Astrocyte (in vitro differentiated cells and primary cell): ENCODE results near the gene SLC52A1. TPM values are rescaled to one million over a fixed set of nuclear protein-coding genes. Genes with fewer than 3 reads are reported as not detected.
A peak's percentile ranks its signal among the peaks of the same experiment; 100 is the strongest.

ENCODE experiments used
- DNase-seq: peaks from one replicate; pipeline ENCODE4 v3.0.0-alpha.2; 2010; ENCODE audit warnings: low read depth
- FAIRE-seq: peaks from 2 replicates; lab custom pipeline; 2011; peaks lifted over from hg19 to GRCh38; lab: Jason Lieb, UNC
- H2AFZ ChIP-seq: 2 replicates; pipeline ENCODE4 v1.6.0; 2012; ENCODE audit warnings: low read depth, low read length, inconsistent platforms
- H3K27ac ChIP-seq: 2 replicates; pipeline ENCODE4 v1.5.1; 2011; ENCODE audit warnings: low read depth, low read length, inconsistent platforms
- H3K27me3 ChIP-seq: 2 replicates; pipeline ENCODE4 v1.6.0; 2011; ENCODE audit warnings: low read length, inconsistent platforms; ENCODE audit not compliant: insufficient read depth
- H3K36me3 ChIP-seq: 2 replicates; pipeline ENCODE4 v1.5.1; 2011; ENCODE audit warnings: low read length, inconsistent platforms; ENCODE audit not compliant: insufficient read depth
- H3K4me1 ChIP-seq: 2 replicates; pipeline ENCODE4 v1.5.1; 2011; ENCODE audit warnings: low read length, inconsistent platforms; ENCODE audit not compliant: insufficient read depth
- H3K4me2 ChIP-seq: 2 replicates; pipeline ENCODE4 v1.6.0; 2012; ENCODE audit warnings: low read length, inconsistent platforms
- H3K4me3 ChIP-seq: 2 replicates; pipeline ENCODE4 v1.5.1; 2011; ENCODE audit warnings: low read depth, mild to moderate bottlenecking, low read length, inconsistent platforms; ENCODE audit not compliant: insufficient read depth
- H3K79me2 ChIP-seq: 2 replicates; pipeline ENCODE4 v1.6.0; 2012; ENCODE audit warnings: mild to moderate bottlenecking, low read length, inconsistent platforms; ENCODE audit not compliant: insufficient read depth
- H3K9ac ChIP-seq: 2 replicates; pipeline ENCODE4 v1.6.0; 2012; ENCODE audit warnings: mild to moderate bottlenecking, low read length, inconsistent platforms
- H3K9me3 ChIP-seq: 2 replicates; pipeline ENCODE4 v1.5.1; 2012; ENCODE audit warnings: low read depth, mild to moderate bottlenecking, low read length, inconsistent platforms; ENCODE audit not compliant: insufficient read depth
- H4K20me1 ChIP-seq: 2 replicates; pipeline ENCODE4 v1.6.0; 2012; ENCODE audit warnings: low read length, inconsistent platforms; ENCODE audit not compliant: insufficient read depth
- H3K27ac Mint-ChIP-seq: one replicate; pipeline ENCODE4 v1.8.0; 2021; ENCODE audit warnings: mild to moderate bottlenecking, mixed read lengths; ENCODE audit not compliant: unreplicated experiment
- H3K27me3 Mint-ChIP-seq: one replicate; pipeline ENCODE4 v1.8.0; 2021; ENCODE audit warnings: low read depth, mixed read lengths; ENCODE audit not compliant: unreplicated experiment
- H3K36me3 Mint-ChIP-seq: one replicate; pipeline ENCODE4 v1.8.0; 2021; ENCODE audit warnings: low read depth, mixed read lengths; ENCODE audit not compliant: unreplicated experiment
- H3K4me1 Mint-ChIP-seq: one replicate; pipeline ENCODE4 v1.8.0; 2021; ENCODE audit warnings: low read depth, mixed read lengths; ENCODE audit not compliant: unreplicated experiment
- H3K4me3 Mint-ChIP-seq: one replicate; pipeline ENCODE4 v1.8.0; 2021; ENCODE audit warnings: mild to moderate bottlenecking, moderate library complexity, mixed read lengths; ENCODE audit not compliant: unreplicated experiment
- H3K9me3 Mint-ChIP-seq: one replicate; pipeline ENCODE4 v1.8.0; 2021; ENCODE audit warnings: mild to moderate bottlenecking, mixed read lengths; ENCODE audit not compliant: unreplicated experiment
- EZH2 ChIP-seq: IDR thresholded peaks from 2 replicates; pipeline ENCODE4 v1.6.1; 2012; ENCODE audit warnings: mild to moderate bottlenecking, low read length, inconsistent platforms; ENCODE audit not compliant: insufficient read depth
- total RNA-seq: library from RNA; stranded (reverse); gene quantifications from 2 replicates; pipeline ENCODE4 v1.2.1, GENCODE V29; 2021
- TF ChIP-seq, protein P1 (sequence below): IDR thresholded peaks from 2 replicates; pipeline ENCODE4 v1.5.1; 2011; ENCODE audit warnings: low read depth, mild to moderate bottlenecking, inconsistent platforms, low read length, moderate library complexity; ENCODE audit not compliant: insufficient read depth

The SLC52A1 gene
- total RNA-seq, 1 donor from 2014 or later = not detected

DNA sequence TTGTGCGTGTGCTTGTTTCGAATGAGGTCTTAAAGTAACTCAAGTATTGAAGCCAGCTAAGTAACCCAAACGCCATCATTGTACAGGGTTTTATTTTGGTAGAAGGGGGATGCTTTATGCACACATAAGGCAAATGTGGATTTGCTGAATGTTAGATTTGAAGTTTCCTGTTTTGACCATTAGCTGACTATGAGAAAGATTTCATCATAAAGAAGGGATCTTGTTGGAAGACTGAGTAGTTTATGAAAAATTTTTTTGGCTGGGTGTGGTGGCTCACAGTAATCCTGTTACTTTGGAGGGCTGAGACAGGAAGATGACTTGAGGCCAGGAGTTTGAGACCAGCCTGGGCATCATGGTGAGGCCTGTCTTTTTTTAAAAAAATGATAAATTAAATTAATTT lies 33.0 kb upstream of the SLC52A1 start:
- Mint-ChIP-seq H3K27me3 (peaks cover 6% of the 10 kb centered on the region), H3K36me3 (no peaks in the 10 kb centered on the region), H3K27ac (no peak overlapping the region), H3K9me3 (peaks cover 5% of the 10 kb centered on the region), H3K4me3 (no peak overlapping the region), H3K4me1 (no peaks in the 10 kb centered on the region)
- no peaks in the 10 kb centered on the region for H3K36me3 ChIP-seq
- H2AFZ ChIP-seq = no peak overlapping the region
- H3K4me3 ChIP-seq = no peak overlapping the region
- H3K4me2 ChIP-seq = no peak overlapping the region
- H3K9me3 ChIP-seq = no peaks in the 10 kb centered on the region
- DNase-seq (no peak), FAIRE-seq (peak; percentile 20)
- no peaks in the 10 kb centered on the region for H3K4me1 ChIP-seq
- H3K27me3 ChIP-seq = peaks cover 2% of the 10 kb centered on the region
- no peaks in the 10 kb centered on the region for H3K79me2 ChIP-seq
- no peaks in the 10 kb centered on the region for H4K20me1 ChIP-seq
- H3K9ac ChIP-seq = no peak overlapping the region
- TF ChIP-seq, protein P1, sequence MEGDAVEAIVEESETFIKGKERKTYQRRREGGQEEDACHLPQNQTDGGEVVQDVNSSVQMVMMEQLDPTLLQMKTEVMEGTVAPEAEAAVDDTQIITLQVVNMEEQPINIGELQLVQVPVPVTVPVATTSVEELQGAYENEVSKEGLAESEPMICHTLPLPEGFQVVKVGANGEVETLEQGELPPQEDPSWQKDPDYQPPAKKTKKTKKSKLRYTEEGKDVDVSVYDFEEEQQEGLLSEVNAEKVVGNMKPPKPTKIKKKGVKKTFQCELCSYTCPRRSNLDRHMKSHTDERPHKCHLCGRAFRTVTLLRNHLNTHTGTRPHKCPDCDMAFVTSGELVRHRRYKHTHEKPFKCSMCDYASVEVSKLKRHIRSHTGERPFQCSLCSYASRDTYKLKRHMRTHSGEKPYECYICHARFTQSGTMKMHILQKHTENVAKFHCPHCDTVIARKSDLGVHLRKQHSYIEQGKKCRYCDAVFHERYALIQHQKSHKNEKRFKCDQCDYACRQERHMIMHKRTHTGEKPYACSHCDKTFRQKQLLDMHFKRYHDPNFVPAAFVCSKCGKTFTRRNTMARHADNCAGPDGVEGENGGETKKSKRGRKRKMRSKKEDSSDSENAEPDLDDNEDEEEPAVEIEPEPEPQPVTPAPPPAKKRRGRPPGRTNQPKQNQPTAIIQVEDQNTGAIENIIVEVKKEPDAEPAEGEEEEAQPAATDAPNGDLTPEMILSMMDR = no peak
- TF ChIP-seq EZH2 = no peak
- H3K27ac ChIP-seq = no peak overlapping the region

DNA sequence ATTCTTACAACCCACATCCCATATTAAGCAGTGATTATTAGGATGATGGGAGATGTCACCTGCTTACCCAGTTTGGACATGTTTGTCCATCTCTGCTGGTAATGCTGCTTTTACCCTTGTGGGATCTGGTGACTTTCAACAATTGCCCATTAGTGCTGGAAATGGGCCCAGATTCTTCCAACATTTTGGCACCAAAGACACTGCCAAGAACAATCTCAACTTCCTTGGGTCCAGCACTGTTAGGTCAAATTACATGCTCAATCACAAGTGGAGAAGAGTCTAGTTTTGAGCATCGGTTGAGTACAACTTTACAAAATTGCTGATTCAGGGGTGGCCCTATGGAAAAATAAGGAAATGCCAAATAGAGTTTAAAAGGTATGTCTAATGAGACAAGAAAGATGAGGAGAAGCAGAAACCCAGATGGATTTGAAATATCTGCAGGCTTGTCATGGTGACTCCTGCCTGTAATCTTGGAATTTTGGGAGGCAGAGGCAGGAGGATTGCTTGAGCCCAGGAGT lies 30.1 kb upstream of the SLC52A1 start:
- no peak overlapping the region for H3K4me3 Mint-ChIP-seq
- H3K27ac Mint-ChIP-seq = no peak overlapping the region
- Histone ChIP-seq H3K9ac (no peak overlapping the region), H3K79me2 (no peaks in the 10 kb centered on the region), H3K36me3 (no peaks in the 10 kb centered on the region), H3K4me3 (no peak overlapping the region), H3K27ac (no peak overlapping the region), H4K20me1 (no peaks in the 10 kb centered on the region), H2AFZ (no peak overlapping the region), H3K4me1 (no peaks in the 10 kb centered on the region), H3K4me2 (no peak overlapping the region), H3K27me3 (peaks cover 2% of the 10 kb centered on the region), H3K9me3 (no peaks in the 10 kb centered on the region)
- no peak for FAIRE-seq
- H3K27me3 Mint-ChIP-seq = peaks cover 9% of the 10 kb centered on the region
- no peak for TF ChIP-seq EZH2
- TF ChIP-seq, protein P1 = no peak
- H3K36me3 Mint-ChIP-seq = no peaks in the 10 kb centered on the region
- peak; percentile 14 for DNase-seq
- no peaks in the 10 kb centered on the region for H3K4me1 Mint-ChIP-seq
- H3K9me3 Mint-ChIP-seq = peaks cover 5% of the 10 kb centered on the region

DNA sequence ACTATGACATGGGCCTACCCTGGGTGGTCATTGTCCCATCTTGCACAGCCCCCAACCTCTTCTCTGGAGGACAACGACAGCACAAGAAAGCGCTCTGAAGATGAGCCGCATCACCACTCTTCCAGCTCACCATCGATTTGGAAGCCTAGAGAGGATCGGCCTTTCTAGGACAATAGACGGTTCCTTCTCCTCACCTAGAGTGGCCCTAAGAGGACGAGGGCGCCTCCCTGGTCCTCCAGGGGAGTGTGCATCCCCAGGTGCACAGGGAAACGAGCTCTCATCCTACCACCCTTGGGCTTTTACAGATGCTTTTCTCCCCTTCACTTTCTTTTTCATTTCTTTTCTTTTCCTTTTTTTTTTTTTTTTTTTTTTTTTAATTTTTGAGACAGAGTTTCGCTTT lies 20.3 kb upstream of the SLC52A1 start:
- H3K27me3 Mint-ChIP-seq = peaks cover 10% of the 10 kb centered on the region
- Histone ChIP-seq H3K36me3 (no peaks in the 10 kb centered on the region), H3K9me3 (no peaks in the 10 kb centered on the region), H3K9ac (no peak overlapping the region), H3K79me2 (no peaks in the 10 kb centered on the region), H3K4me1 (no peaks in the 10 kb centered on the region), H3K27ac (no peak overlapping the region), H3K4me3 (no peak overlapping the region), H4K20me1 (no peaks in the 10 kb centered on the region), H3K27me3 (peaks cover 3% of the 10 kb centered on the region), H3K4me2 (no peak overlapping the region), H2AFZ (no peak overlapping the region)
- no peak overlapping the region for H3K4me3 Mint-ChIP-seq
- no peaks in the 10 kb centered on the region for H3K36me3 Mint-ChIP-seq
- no peak for TF ChIP-seq EZH2
- TF ChIP-seq, protein P1 = no peak
- no peak for FAIRE-seq
- H3K9me3 Mint-ChIP-seq = no peaks in the 10 kb centered on the region
- H3K4me1 Mint-ChIP-seq = no peaks in the 10 kb centered on the region
- DNase-seq = no peak
- no peak overlapping the region for H3K27ac Mint-ChIP-seq
